GM21529 (cell line): ENCODE results near the gene LMNB1.
"Not testable (repeated sequence)": the region's sequence is repeated elsewhere in the genome, so short reads cannot be mapped to it uniquely, and the experiment has no call there.

Source experiments
- ATAC-seq: cut with Tn5 transposase; IDR thresholded peaks from one replicate; pipeline ENCODE4 v1.9.1; 2021; ENCODE audit not compliant: unreplicated experiment

Gene LMNB1

DNA sequence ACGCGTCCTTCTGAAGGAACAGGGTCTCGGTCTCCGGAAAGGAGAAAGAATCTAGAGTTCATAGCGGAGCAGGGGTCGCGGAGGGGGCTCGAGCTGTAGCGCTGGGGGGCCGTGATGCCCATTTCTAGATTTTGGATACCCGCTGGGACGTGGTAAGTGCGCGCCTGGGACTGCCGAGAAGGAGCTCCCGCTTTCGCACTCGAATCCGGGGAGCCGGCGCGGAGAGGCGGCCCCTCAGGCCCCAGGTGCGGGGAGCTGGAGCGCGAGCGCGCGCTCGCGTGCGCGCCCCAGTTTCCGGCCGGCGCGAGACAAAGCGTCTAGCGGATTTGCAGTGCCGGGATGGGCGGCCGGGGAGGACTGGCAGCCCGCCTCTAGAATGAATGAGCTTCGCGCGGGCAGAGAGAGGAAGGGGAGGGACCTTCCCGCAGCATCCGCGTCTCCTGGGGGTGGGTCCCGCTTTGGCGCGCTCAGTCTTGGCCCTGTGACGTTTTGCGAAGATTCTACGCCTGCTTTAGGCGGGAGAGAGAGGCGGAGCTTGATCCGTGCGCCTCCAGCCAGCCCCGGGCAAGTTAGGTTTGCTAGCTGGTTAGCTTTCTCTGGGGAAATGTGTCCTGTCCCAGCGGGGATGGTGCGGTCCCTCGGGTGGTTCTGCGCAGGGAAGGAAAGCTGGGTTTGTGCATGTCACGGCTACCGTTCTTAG is 1.2 kb downstream of the LMNB1 start:
- ATAC-seq: peak; percentile 60

DNA sequence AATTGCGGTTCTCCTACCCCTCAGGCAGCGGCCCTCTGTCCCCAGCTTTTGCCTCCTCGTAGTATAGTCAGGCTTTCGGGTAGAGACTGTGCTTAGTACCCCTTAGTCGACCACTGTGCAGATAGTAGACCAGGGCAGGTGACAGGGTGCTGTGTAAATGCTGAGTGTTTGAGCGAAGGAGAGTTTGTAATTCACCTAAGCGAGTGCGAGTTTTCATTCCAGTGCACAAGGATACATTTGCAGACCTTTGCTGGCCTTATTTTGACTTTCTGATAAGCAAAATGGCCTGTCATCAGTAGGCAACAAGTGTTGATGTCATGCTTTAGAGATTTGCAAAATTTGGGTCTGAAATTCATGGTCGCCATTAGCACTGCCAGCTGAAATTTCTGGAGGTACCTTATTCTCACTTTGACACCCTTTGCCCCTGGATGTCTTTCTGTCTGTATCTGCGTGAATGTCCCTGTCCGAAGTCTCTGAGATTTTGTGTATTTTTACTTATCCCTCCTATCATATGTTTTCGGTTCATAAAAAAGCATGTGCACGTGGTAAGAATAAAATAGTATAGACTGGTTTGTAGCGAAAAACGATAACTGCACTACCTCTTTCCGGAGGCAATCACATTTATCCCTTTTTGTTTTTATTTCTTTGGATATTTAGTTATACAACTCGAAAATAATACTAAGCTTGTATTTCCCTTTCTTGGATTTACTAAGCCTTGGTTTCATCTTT is 1.9 kb downstream of the LMNB1 start:
- ATAC-seq: peak; percentile 1

DNA sequence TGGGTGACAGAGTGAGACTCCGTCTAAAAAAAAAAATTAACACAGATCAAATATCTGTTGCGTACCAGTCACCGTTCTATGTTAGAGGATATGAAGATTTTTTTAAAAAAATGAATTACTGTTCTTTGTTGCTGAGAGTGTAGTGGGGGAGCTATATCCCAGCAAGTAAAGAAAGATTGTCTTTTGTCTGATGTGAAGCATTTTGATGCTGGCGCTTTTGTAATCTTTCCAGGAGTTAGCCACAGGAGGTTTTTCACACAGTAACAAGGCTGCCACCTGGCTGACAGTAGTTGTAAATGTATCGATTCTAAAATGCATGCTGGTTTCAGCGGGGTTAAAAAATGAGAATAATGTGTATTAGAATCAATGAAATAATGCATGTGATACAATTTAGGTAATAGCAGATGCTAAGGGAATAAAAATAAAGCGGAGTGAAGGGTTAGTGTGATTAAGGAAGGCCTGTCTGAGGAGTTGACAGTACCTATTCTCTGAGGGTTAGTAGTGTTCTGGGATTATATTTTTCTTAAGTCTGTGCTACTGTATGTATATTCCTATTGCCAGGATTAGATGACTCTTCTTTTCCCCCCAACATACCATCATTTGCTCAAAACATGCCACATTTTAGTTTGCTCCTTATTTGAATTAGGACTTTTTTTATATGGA is 3.4 kb downstream of the LMNB1 start:
- no peak for ATAC-seq

DNA sequence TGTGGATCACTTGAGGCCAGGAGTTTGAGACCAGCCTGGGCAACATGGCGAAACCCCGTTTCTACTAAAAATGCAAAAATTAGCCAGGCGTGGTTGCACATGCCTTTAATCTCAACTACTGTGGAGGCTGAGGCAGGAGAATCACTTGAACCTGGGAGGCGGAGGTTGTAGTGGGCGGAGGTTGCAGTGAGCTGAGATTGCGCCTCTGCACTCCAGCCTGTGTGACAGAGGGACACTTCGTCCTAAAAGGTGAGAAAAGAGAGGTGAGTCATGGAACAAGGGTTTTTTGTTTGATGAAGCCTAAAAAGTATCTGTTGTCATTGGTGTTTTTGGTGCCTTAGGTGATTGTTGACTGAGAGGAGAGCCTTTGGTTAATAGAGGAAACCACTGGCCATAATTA is 11.5 kb downstream of the LMNB1 start:
- ATAC-seq: not testable (repeated sequence)

DNA sequence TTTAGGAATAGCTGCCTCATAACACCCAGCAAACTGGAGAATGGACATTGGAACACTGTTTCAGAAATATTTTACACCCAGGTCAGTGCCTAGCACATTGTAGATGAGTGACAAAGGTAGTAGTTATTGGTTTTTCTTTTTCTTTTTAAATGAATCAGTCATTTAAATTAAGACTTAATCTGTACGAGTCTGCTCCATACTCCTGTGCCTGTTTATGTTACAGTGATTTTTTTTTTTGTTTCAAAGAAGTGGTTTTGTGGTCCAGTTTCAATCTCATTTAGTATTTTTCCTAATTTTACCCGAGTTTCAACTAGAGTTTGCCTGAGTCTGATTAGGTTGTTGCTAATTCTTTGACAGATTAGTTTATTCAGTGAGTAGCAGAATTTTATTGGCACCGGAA is 16.2 kb downstream of the LMNB1 start:
- ATAC-seq: peak; percentile 19

DNA sequence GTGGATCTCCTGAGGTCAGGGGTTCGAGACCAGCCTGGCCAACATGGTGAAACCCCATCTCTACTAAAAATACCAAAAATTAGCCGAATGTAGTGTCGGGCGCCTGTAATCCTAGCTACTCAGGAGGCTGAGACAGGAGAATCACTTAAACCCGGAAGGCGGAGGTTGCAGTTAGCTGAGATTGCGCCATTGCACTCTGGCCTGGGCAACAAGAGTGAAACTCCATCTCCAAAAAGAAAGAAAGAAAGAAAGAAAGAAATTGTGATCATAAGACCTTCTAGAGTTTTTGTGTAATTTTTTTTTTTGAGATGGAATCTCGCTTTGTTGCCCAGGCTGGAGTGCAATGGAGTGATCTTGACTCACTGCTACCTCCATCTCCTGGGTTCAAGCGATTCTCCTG is 16.7 kb downstream of the LMNB1 start:
- ATAC-seq: not testable (repeated sequence)

DNA sequence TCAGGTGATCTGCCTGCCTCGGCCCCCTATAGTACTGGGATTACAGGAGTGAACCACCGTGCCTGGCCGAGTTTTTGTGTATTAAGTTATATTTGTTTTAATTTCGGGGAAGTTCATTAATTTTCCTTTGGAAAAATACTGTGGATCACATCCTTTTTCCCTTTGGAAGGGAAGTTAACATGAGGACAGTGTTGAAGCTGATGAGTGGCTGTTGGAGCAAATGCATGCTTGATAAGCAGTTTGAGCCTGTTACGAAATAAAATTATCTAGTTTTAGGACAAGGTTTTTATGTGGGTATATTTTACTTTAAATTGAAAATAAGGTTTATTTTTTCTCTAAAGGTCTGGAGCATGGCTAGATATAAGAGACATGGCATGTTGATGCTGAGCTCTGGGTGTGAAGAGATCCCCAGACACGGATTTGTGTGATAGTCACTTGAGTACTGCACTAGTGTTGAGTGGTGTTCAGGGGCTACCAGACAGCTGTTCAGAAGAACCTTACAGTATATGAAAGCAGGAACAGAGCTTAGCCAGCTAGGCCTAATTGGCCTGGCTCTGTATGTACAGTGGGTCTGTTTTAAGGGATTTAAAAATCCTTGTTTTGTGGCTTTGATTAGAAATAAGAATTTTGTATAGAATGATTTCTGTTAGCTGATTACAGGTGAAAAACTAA is 17.4 kb downstream of the LMNB1 start:
- peak; percentile 33 for ATAC-seq

DNA sequence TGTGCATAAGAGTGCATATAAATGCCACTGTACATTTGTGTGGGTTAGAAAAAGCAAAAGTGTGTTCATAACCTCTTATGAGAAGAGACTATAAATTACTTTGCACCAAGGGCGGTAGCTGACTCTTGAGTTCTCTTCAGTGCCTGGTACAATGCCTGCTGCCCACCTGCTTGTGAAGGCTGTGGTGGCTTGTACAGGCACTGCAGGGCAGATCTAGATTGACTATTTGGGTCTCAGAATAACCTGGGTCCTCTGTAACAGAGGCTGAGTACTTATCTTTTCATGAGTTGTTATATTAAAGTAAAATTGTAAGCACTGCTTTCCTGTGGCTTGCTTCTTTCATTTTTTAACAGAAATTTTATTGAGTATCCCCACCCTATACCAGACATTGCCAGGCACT is 22.8 kb downstream of the LMNB1 start:
- ATAC-seq: no peak

DNA sequence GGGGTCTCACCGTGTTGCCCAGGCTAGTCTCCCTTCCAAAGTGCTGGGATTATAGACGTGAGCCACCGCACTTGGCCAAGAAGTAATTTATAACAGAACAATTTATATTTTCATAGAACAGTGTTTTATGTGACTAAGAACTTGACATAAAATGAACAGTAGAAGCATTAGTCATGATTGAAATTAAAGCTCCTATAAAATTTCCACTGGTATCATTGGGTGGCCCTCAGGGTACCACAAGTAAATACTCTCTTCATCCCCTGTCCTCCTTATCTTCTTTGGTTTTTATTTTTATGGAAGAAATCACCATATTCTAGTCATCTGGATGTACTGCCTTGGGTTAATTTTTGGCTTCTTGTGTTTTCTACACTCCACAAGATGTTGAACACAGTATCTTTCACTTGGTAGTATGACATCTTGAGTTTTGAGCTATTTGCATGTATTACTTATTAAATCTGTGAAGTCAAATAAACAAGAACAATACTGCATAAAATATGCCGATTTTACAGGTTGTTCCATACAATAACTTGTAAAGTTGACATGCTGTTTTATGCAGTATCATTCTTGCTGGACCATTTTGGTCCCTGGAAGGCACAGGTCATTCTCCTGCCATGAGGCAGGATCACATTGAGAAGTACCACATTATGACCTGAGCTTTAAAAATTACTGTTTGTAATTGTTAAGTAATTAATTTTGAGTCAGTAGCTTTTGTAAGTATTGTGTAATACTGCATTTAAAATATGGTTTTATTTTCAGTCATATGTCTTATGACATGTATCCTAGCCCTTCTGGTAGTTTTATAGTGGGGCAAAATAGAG is 24.4 kb downstream of the LMNB1 start:
- peak; percentile 9 for ATAC-seq

DNA sequence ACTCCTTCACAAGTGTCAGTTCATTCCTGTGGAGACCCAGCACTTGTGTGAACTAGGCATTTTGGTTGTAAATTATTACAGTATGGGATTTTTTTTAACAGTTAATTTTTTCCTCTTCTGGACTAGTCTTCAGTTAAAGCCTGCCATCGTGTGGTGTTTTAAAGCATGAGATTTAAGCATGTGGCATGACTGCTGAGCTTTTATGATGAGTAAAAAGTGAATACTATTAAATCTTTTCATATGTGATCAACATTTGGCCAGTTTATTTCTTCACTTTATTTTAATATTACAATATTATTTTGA is 25.0 kb downstream of the LMNB1 start:
- peak; percentile 56 for ATAC-seq

DNA sequence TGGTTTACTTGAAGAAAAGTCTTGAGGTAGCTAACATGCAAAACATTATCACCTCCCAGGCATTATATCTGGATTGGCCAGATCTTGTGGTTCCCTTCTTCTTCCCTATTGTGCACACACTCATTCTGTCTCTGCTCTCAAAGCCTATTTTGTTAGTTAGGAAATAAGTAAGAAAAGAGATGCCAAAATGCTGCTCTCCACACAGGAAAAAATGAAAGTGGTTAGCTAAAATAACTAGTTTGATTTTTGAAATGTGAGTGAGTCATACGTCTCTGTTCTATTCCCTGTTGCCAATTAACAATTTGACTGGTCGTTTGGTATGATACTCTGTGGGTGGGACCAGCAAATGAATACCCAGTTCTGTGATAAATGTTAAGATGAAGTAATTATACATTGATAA is 28.1 kb downstream of the LMNB1 start:
- no peak for ATAC-seq

DNA sequence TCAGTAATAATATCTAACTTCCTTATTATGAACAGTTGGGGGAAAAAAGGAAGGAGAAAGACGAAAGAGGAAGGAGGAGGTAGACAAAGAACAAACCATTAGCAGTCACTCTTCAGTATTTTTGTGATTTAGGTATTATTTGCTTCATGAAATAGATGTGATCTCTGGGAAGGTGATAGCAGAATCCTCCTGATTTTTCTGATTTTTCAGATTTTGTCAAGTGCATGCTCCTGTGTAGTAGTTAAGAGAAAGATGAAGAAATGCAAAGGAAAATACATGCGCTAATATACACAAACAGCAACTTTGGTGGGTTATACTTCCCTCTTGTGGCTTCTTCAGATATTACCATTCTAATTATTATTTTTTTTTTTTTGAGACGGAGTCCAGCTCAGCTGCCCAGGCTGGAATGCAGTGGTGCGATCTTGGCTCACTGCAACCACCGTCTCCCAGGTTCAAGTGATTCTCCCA is 31.6 kb downstream of the LMNB1 start:
- ATAC-seq: peak; percentile 32

DNA sequence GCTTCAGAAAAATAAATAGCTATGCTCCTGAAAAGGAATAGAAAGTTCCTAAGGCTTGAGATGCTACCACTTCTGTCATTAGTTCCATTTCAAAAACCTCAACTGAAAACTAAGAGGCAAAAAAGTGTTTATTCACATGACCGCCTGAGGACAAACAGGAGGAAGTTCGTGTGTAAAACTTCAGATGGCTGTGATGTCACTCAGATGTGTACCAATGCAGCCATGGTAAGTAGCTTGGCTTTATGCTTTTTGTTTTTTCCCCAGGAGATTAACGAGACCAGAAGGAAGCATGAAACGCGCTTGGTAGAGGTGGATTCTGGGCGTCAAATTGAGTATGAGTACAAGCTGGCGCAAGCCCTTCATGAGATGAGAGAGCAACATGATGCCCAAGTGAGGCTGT is 33.0 kb downstream of the LMNB1 start:
- no peak for ATAC-seq

DNA sequence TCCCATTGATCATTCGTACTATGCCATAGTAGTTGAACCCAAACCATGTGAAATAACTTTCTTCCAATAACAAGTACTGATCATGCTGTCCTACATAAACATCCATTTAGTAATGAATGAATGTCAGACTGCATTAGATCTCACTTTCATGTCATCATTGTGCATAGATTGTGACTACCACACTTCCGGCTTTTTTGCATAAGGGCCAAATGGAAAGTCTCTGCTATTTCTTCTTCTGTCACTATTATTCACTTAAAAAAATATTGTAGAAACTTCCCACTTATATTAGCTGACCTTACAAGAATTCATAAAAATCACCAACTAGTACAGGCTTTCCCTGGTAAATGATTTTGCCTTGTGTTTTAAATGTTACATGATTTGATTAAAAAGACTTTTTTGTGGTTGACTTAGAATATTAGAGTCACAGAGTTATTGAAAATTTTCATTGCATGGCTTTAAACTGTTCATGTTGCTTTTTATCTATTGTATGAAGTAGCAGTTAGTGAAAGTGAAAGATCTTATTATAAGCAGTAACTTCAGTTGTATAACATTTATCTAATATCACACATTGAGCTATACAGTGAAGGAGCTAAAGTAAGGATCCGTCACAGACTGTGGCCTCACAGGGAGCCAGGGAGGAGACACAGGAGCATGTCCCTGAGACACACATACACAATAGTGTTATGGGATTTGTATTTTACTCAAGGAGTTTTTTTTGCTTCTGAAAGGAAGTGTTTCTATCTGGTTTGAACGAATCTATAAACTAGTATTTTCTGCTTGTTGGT is 33.9 kb downstream of the LMNB1 start:
- ATAC-seq: no peak

DNA sequence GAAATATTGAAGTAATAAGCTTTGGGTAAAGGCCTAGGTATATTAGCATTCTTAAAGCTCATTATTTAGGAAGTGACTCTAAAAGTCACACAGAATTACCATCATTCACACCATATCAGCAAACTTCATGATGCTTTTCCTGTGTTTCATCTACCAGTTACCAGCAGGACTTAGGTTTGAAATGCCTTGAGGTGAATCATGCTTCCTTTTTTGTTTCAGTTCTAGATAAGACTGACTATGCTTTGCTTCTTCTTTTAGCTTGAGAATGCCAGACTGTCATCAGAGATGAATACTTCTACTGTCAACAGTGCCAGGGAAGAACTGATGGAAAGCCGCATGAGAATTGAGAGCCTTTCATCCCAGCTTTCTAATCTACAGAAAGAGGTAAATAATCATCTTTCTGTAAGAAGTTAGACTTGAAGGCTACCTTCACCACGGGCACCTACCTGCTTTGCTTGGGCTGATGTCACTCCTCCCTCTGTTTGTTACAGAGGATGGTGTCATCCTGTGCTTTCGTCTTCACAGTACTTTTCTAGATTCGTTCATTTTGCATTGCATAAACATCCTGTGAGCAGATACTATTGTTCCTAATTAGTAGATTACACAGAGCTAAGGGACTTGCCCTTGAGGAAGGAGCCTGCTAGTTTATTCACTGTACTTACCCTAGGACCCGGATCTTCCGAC is 34.7 kb downstream of the LMNB1 start:
- ATAC-seq: peak; percentile 70

DNA sequence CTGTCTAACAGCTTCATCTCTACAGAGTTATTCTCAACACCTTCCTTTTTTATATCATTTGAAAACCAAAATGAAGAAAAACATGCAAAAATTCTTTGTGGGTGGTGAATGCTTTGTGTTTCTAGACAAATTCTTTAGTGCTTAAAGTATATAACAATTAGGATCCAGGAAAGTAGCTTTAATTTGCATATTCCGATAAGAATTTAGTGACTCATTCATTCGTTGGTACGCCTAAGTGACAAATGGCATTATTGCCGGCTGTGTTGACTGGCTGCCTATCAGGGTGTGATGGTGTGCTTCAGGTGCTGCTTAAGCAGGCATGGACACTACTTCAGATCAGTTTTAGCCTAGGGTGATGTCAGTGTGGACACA is 35.2 kb downstream of the LMNB1 start:
- ATAC-seq: no peak

DNA sequence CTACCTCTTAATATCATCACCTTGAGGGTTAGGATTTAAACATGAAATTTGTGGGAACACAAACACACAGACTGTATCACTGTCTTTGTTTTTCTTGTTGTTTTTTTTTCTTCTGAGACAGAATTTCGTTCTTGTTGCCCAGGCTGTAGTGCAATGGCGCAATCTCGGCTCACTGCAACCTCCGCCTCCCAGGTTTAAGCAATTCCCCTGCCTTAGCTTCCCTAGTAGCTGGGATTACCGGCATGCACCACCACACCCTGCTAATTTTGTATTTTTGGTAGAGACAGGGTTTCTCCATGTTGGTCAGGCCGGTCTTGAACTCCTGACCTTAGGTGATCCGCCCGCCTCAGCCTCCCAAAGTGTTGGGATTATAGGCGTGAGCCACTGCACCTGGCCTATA is 36.9 kb downstream of the LMNB1 start:
- not testable (repeated sequence) for ATAC-seq

DNA sequence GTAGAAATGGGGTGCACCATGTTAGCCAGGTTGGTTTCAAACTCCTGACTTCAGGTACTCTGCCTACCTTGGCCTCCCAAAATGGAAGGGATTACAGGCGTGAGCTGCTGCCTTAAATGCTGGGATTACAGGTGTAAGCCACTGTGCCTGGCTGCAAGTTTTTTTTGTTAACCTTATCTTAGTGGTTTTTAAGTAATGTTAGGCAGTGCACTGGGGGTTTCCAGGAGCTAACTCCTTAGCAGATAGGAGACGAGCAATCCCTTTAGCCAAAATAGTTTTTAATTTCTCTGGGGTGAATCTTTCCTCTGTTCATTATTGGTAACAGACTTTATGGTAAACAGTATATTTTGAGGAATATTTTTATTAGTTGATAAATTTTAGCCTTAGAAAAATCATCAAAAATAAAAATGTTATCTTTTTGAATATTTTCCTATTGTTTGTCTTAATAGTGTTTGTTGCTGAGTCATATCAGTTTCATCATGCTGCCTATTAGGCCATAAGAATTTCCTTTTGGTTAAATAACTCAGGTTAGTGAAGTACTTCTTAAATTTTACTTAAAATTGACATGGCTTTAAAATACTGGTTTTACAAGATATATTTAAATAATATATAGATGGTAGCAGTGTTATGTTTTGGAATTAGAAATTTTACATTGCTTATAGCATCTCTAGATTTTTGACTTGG is 37.9 kb downstream of the LMNB1 start:
- ATAC-seq: no peak

DNA sequence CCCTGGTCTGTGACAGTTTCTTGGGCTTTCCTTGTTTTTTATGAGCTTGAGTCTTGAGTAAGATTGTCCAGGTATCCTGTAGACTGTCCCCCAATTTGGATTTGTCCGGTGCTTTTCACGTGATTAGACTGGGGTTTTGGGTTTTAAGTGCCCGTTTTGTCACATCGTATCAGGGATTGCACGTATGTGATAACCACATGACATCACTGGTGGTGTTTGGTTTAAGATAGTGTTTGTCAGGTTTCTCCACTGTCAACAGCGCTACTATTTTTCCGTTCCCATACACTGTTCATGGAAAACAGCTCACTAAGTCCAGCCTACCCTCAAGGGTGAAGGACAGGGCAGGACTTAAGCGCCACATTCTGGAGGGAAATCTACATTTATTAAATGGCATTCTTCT is 39.7 kb downstream of the LMNB1 start:
- ATAC-seq: no peak
